Esophagus squamous epithelium (tissue), 4 donors: ENCODE measurements around the gene ABCA12.

Experiments used
- POLR2A ChIP-seq, 4 donors: fragments of 450-650 bp; IDR thresholded peaks; one replicate each; pipeline ENCODE4 v1.6.1; 2017; ENCODE audit warnings: antibody characterized with exemption in 4 of 4, mild to moderate bottlenecking in 4 of 4, moderate library complexity in 3 of 4
- TF ChIP-seq, protein P1 (sequence below), 6 experiments: fragments of 450-650 bp in 4 of 6; fragments of 200-600 bp in 2 of 6; sonication (generic) in 2 of 6; IDR thresholded peaks; one replicate each; pipeline ENCODE4 v1.5.1; 2016 to 2019; ENCODE audit warnings: antibody characterized with exemption in 6 of 6, mild to moderate bottlenecking in 4 of 6, moderate library complexity in 4 of 6

DNA sequence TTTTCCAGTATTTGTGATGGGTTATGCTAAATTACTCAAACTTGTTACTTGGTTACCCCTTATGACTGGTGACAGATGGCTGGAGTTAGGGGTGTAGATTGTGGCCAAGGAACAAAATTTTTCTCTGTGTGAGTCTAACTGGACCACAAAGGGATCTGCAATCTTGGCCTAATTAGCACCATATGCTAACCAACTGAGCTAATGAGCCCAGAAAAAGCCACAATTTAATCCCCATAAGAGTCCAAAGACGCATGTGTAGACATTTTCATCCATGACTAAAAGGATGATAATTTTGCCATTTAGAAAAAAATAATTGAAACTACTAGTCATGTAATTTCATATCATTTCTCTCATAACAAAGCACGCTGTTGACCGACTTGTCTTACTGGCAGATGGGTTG is 151.2 kb downstream of the ABCA12 start:
- TF ChIP-seq, protein P1, sequence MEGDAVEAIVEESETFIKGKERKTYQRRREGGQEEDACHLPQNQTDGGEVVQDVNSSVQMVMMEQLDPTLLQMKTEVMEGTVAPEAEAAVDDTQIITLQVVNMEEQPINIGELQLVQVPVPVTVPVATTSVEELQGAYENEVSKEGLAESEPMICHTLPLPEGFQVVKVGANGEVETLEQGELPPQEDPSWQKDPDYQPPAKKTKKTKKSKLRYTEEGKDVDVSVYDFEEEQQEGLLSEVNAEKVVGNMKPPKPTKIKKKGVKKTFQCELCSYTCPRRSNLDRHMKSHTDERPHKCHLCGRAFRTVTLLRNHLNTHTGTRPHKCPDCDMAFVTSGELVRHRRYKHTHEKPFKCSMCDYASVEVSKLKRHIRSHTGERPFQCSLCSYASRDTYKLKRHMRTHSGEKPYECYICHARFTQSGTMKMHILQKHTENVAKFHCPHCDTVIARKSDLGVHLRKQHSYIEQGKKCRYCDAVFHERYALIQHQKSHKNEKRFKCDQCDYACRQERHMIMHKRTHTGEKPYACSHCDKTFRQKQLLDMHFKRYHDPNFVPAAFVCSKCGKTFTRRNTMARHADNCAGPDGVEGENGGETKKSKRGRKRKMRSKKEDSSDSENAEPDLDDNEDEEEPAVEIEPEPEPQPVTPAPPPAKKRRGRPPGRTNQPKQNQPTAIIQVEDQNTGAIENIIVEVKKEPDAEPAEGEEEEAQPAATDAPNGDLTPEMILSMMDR (IDR thresholded peaks at IDR 0.05), result no peak
- TF ChIP-seq POLR2A (IDR thresholded peaks at IDR 0.05), result no peak
